OCI-LY7 (cell line): ENCODE measurements around the gene GALNT11. TPM values are rescaled to one million over a fixed set of nuclear protein-coding genes. Genes with fewer than 3 reads are reported as not detected.

Experiments used
- BruUV-seq: library from RNA; stranded (reverse); fragments of 400-500 nt; replicated peaks from 2 replicates; lab custom pipeline; 2021; lab: Mats Ljungman, UMichigan
- CTCF ChIA-PET: fragments of 300-600 bp; sonication (Branson Sonifier 250); formaldehyde crosslinking; loops from one replicate; lab custom pipeline; 2022; ENCODE audit warnings: antibody characterized with exemption; ENCODE audit not compliant: unreplicated experiment; lab: Charles Lee
- POLR2A ChIA-PET: fragments of 300-600 bp; sonication (Branson Sonifier 250); formaldehyde crosslinking; loops from one replicate; lab custom pipeline; 2022; ENCODE audit warnings: antibody characterized with exemption; lab: Charles Lee
- DNase-seq: peaks from one replicate; pipeline ENCODE4 v3.0.0-alpha.2; 2015; ENCODE audit warnings: low spot score
- H2AFZ ChIP-seq: fragments of 200-600 bp; sonication (generic), shearing (Covaris generic); 2 replicates; pipeline ENCODE4 v1.6.1; 2014; ENCODE audit warnings: mild to moderate bottlenecking, antibody characterized with exemption, low read length, moderate library complexity
- H3K27ac ChIP-seq: fragments of 200-600 bp; sonication (generic); 2 replicates; pipeline ENCODE4 v1.5.1; 2014; ENCODE audit warnings: mixed run types, low read depth, mild to moderate bottlenecking, moderate library complexity, low read length, inconsistent platforms; ENCODE audit not compliant: poor library complexity, severe bottlenecking
- H3K36me3 ChIP-seq: fragments of 200-600 bp; sonication (generic); 2 replicates; pipeline ENCODE4 v1.6.1; 2014; ENCODE audit warnings: mild to moderate bottlenecking, antibody characterized with exemption, low read length, moderate library complexity, mixed read lengths; ENCODE audit not compliant: insufficient read depth
- H3K4me1 ChIP-seq: fragments of 200-600 bp; sonication (generic); 2 replicates; pipeline ENCODE4 v1.5.1; 2014; ENCODE audit warnings: mild to moderate bottlenecking, low read length; ENCODE audit not compliant: insufficient read depth, poor library complexity, severe bottlenecking
- H3K4me2 ChIP-seq: fragments of 200-600 bp; sonication (generic); 2 replicates; pipeline ENCODE4 v1.6.1; 2014; ENCODE audit warnings: mild to moderate bottlenecking, low read length
- H3K4me3 ChIP-seq: fragments of 200-600 bp; sonication (generic); 2 replicates; pipeline ENCODE4 v1.5.1; 2014; ENCODE audit warnings: mild to moderate bottlenecking, low read depth, low read length; ENCODE audit not compliant: poor library complexity, severe bottlenecking
- H3K79me2 ChIP-seq: fragments of 200-600 bp; sonication (generic); 2 replicates; pipeline ENCODE4 v1.6.1; 2016; ENCODE audit warnings: low read depth, mild to moderate bottlenecking, low read length, moderate library complexity, mixed read lengths; ENCODE audit not compliant: insufficient read depth
- H3K9me2 ChIP-seq: fragments of 200-600 bp; sonication (generic); 2 replicates; pipeline ENCODE4 v1.6.1; 2016; ENCODE audit warnings: mild to moderate bottlenecking, low read length, mixed read lengths; ENCODE audit not compliant: insufficient read depth
- H3K9me3 ChIP-seq: fragments of 200-600 bp; sonication (generic); 2 replicates; pipeline ENCODE4 v1.6.1; 2014; ENCODE audit warnings: mild to moderate bottlenecking, mixed run types, low read length, mixed read lengths
- H4K20me1 ChIP-seq: fragments of 200-600 bp; sonication (generic); 2 replicates; pipeline ENCODE4 v1.6.1; 2014; ENCODE audit warnings: mild to moderate bottlenecking, antibody characterized with exemption, low read length, moderate library complexity, mixed read lengths; ENCODE audit not compliant: insufficient read depth
- EZH2phosphoT487 ChIP-seq: fragments of 200-600 bp; sonication (generic); IDR thresholded peaks from 2 replicates; pipeline ENCODE4 v1.6.1; 2018; ENCODE audit warnings: low read depth, borderline replicate concordance, mild to moderate bottlenecking, mixed run types, antibody characterized with exemption, low read length, moderate library complexity, mixed read lengths
- intact Hi-C: fragments of 100-400 bp; cut with micrococcal nuclease; formaldehyde crosslinking; loops from one replicate; pipeline ENCODE4 v1.10.0; 2022; ENCODE audit not compliant: unreplicated experiment
- total RNA-seq, 2 experiments: library from RNA; depleted of rRNA in 1 of 2; stranded (reverse); fragments of >200 nt in 1 of 2; shearing (Covaris generic) in 1 of 2; gene quantifications; 2 replicates each; pipeline ENCODE4 v1.2.3, GENCODE V29; 2014 to 2022
- TF ChIP-seq, protein P1 (sequence below): fragments of 200-600 bp; sonication (generic); conservative IDR thresholded peaks from 2 replicates; pipeline ENCODE4 v1.5.1; 2014; ENCODE audit warnings: mild to moderate bottlenecking, antibody characterized with exemption, low read length, moderate library complexity, mixed read lengths

Gene GALNT11
- total RNA-seq, 2 experiments from 2014 or later = not detected

DNA sequence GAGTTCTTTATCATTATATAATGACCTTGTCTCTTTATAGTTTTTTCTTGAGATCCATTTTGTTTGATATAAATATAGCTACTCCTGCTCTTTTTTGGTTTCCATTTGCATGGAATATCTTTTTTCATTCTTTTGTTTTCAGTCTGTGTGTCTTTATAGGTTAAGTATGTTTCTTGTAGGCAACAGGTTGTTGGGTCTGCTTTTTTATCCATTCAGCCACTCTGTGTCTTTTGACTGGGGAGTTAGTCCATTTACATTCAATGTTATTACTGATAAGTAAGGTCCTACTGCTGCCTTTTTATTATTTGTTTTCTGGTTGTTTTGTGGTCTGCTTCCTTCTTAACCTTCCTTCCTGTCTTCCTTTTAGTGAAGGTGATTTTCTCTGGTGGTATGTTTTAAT is 21.1 kb downstream of the GALNT11 start:
- Histone ChIP-seq H3K4me2 (no peak overlapping the region), H3K27ac (no peak overlapping the region), H3K79me2 (no peaks in the 10 kb centered on the region), H3K36me3 (no peaks in the 10 kb centered on the region), H3K9me3 (no peaks in the 10 kb centered on the region), H4K20me1 (no peaks in the 10 kb centered on the region), H2AFZ (no peak overlapping the region), H3K4me3 (no peak overlapping the region), H3K9me2 (no peaks in the 10 kb centered on the region), H3K4me1 (no peaks in the 10 kb centered on the region)
- CTCF ChIA-PET = no interaction called here
- intact Hi-C loops = no loop called here
- BruUV-seq = no TSS peak
- DNase-seq = no peak
- TF ChIP-seq, protein P1, sequence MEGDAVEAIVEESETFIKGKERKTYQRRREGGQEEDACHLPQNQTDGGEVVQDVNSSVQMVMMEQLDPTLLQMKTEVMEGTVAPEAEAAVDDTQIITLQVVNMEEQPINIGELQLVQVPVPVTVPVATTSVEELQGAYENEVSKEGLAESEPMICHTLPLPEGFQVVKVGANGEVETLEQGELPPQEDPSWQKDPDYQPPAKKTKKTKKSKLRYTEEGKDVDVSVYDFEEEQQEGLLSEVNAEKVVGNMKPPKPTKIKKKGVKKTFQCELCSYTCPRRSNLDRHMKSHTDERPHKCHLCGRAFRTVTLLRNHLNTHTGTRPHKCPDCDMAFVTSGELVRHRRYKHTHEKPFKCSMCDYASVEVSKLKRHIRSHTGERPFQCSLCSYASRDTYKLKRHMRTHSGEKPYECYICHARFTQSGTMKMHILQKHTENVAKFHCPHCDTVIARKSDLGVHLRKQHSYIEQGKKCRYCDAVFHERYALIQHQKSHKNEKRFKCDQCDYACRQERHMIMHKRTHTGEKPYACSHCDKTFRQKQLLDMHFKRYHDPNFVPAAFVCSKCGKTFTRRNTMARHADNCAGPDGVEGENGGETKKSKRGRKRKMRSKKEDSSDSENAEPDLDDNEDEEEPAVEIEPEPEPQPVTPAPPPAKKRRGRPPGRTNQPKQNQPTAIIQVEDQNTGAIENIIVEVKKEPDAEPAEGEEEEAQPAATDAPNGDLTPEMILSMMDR = no peak
- no peak for TF ChIP-seq EZH2phosphoT487
- POLR2A ChIA-PET = no interaction called here

DNA sequence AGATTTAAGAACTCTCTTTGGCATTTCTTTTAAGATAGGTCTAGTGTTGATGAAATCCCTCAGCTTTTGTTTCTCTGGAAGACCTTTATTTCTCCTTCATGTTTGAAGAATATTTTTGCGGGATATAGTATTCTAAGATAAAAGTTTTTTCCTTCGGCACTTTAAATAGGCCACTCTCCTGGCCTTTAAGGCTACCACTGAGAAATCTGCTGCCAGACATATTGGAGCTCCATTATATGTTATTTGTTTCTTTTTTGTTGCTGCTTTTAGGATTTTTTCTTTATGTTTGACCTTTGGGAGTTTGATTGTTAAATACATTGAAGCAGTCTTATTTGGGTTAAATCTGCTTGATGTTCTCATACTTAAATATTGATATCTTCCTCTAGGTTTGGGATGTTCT is 22.6 kb downstream of the GALNT11 start:
- no peak overlapping the region for H3K27ac ChIP-seq
- H2AFZ ChIP-seq = no peak overlapping the region
- no peaks in the 10 kb centered on the region for H3K36me3 ChIP-seq
- CTCF ChIA-PET = no interaction called here
- H3K9me2 ChIP-seq = no peaks in the 10 kb centered on the region
- intact Hi-C loops = no loop called here
- H3K4me2 ChIP-seq = no peak overlapping the region
- H4K20me1 ChIP-seq = no peaks in the 10 kb centered on the region
- no peaks in the 10 kb centered on the region for H3K79me2 ChIP-seq
- TF ChIP-seq EZH2phosphoT487 = no peak
- no peaks in the 10 kb centered on the region for H3K9me3 ChIP-seq
- no peak for DNase-seq
- H3K4me3 ChIP-seq = no peak overlapping the region
- no peaks in the 10 kb centered on the region for H3K4me1 ChIP-seq
- POLR2A ChIA-PET = interaction anchor here (1.1 kb wide), 1 partner anchor 48 kb away, joined by 3 read pairs; no protein-coding TSS in a partner anchor
- no TSS peak for BruUV-seq

DNA sequence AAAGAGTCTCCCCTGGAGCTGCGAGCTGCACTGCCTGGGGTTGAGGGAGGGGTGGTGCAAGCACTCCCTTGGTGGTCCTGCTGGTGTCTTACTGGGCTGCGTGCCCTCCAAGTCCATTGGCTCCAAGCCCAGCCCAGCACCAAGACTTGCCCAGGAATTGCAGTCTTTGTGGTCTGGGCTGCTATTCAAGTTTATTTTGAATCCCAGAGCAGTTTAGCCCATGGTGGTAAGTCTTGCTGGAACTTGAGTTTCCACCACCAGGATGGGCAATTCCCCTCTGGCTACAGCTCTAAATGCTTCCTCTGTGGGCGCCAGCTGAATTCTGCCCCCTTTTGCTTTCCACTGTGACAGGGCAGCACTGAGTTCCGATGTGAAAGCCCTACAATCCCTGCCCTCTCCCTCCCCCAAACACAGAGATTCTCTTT is 25.1 kb downstream of the GALNT11 start:
- no peaks in the 10 kb centered on the region for H4K20me1 ChIP-seq
- no peak overlapping the region for H2AFZ ChIP-seq
- no TSS peak for BruUV-seq
- intact Hi-C loops = no loop called here
- TF ChIP-seq EZH2phosphoT487 = no peak
- TF ChIP-seq, protein P1 = no peak
- H3K79me2 ChIP-seq = no peaks in the 10 kb centered on the region
- ChIA-PET POLR2A (no interaction called here), CTCF (no interaction called here)
- H3K36me3 ChIP-seq = no peaks in the 10 kb centered on the region
- H3K27ac ChIP-seq = no peak overlapping the region
- no peaks in the 10 kb centered on the region for H3K9me2 ChIP-seq
- H3K4me1 ChIP-seq = no peaks in the 10 kb centered on the region
- DNase-seq = no peak
- H3K4me3 ChIP-seq = no peak overlapping the region
- H3K9me3 ChIP-seq = no peaks in the 10 kb centered on the region
- no peak overlapping the region for H3K4me2 ChIP-seq
